ENCODE results near the gene NUDT16. TPM values are rescaled to one million over a fixed set of nuclear protein-coding genes. Genes with fewer than 3 reads are reported as not detected.
"Not testable (repeated sequence)": the region's sequence is repeated elsewhere in the genome, so short reads cannot be mapped to it uniquely, and the experiment has no call there.

Gene NUDT16
- total and polyA plus RNA-seq, 7 donors = 5.2 to 25.9 (median 10.9) TPM

- H3K27me3 ChIP-seq (ENCODE audit: insufficient read depth in 3 of 3, low read length in 2 of 3) = no peaks in the 10 kb centered on the region
- intact Hi-C loops (cut with DNase I) = loop anchor here in 1 of 2 donors (5.0 kb wide), 1 partner anchor 72 kb away; no protein-coding TSS in a partner anchor
- no peak for TF ChIP-seq CTCF (IDR thresholded peaks at IDR 0.05)
- no peaks in the 10 kb centered on the region for H3K36me3 ChIP-seq (ENCODE audit: insufficient read depth in 1 of 2, low read depth in 1 of 2)
- 53 to 68% (median 62%) methylated on average over 2 of the region's 2 CpGs for WGBS, 3 donors
- no peak overlapping the region for H3K27ac ChIP-seq
- H3K9me3 ChIP-seq = no peaks in the 10 kb centered on the region
- ATAC-seq = no peak
- H3K4me3 ChIP-seq = no peak overlapping the region
- H3K4me1 ChIP-seq = peaks cover 29% of the 10 kb centered on the region
- no peak for DNase-seq
These were observed 27.6 kb upstream of the NUDT16 start for GRCh38 chr3:131353986-131354385.

GRCh38 chr3:131356006-131356595 lies 25.5 kb upstream of the NUDT16 start:
- H3K36me3 ChIP-seq (ENCODE audit: insufficient read depth in 1 of 2, low read depth in 1 of 2) = no peaks in the 10 kb centered on the region
- WGBS, 3 donors = 90 to 93% (median 92%) methylated on average over 5 of the region's 5 CpGs
- H3K27ac ChIP-seq = no peak overlapping the region
- TF ChIP-seq CTCF (IDR thresholded peaks at IDR 0.05) = no peak
- intact Hi-C loops (cut with DNase I) = no loop called here
- ATAC-seq = no peak
- H3K27me3 ChIP-seq (ENCODE audit: insufficient read depth in 3 of 3, low read length in 2 of 3) = no peaks in the 10 kb centered on the region
- H3K9me3 ChIP-seq = no peaks in the 10 kb centered on the region
- no peak overlapping the region for H3K4me3 ChIP-seq
- H3K4me1 ChIP-seq = peaks cover 16% of the 10 kb centered on the region
- no peak for DNase-seq

GRCh38 chr3:131357275-131357674 lies 24.3 kb upstream of the NUDT16 start:
- DNase-seq (no peak), ATAC-seq (no peak)
- no peaks in the 10 kb centered on the region for H3K27me3 ChIP-seq (ENCODE audit: insufficient read depth in 3 of 3, low read length in 2 of 3)
- 92 to 100% (median 97%) methylated on average over 1 of the region's 1 CpG for WGBS, 3 donors
- H3K36me3 ChIP-seq (ENCODE audit: insufficient read depth in 1 of 2, low read depth in 1 of 2) = no peaks in the 10 kb centered on the region
- H3K4me3 ChIP-seq = no peak overlapping the region
- no peak overlapping the region for H3K27ac ChIP-seq
- no peaks in the 10 kb centered on the region for H3K9me3 ChIP-seq
- intact Hi-C loops (cut with DNase I) = no loop called here
- TF ChIP-seq CTCF (IDR thresholded peaks at IDR 0.05) = no peak
- H3K4me1 ChIP-seq = peaks cover 18% of the 10 kb centered on the region

- ATAC-seq (no peak), DNase-seq (no peak)
- H3K4me3 ChIP-seq = no peak overlapping the region
- H3K4me1 ChIP-seq = peaks cover 8% of the 10 kb centered on the region
- no peak overlapping the region for H3K27ac ChIP-seq
- H3K9me3 ChIP-seq = no peaks in the 10 kb centered on the region
- H3K36me3 ChIP-seq (ENCODE audit: insufficient read depth in 1 of 2, low read depth in 1 of 2) = no peaks in the 10 kb centered on the region
- H3K27me3 ChIP-seq (ENCODE audit: insufficient read depth in 3 of 3, low read length in 2 of 3) = no peaks in the 10 kb centered on the region
- intact Hi-C loops (cut with DNase I) = no loop called here
- no peak for TF ChIP-seq CTCF (IDR thresholded peaks at IDR 0.05)
- WGBS, 3 donors = 68 to 74% (median 70%) methylated on average over 4 of the region's 4 CpGs
These were observed 21.3 kb upstream of the NUDT16 start for GRCh38 chr3:131360191-131360755.

GRCh38 chr3:131361066-131361463 lies 20.5 kb upstream of the NUDT16 start:
- H3K4me1 ChIP-seq; H3K9me3 ChIP-seq; H3K27me3 ChIP-seq (ENCODE audit: insufficient read depth in 3 of 3, low read length in 2 of 3); intact Hi-C loops (cut with DNase I); DNase-seq; H3K27ac ChIP-seq; H3K36me3 ChIP-seq (ENCODE audit: insufficient read depth in 1 of 2, low read depth in 1 of 2): not testable (repeated sequence)
- H3K4me3 ChIP-seq = peak overlapping the region; percentile 70
- 86 to 97% (median 91%) methylated on average over 3 to 7 of the region's 7 CpGs for WGBS, 3 donors
- ATAC-seq = peak in 1 of 4 donors; percentile 19
